Transverse colon (tissue), 4 donors: ENCODE results near the gene C19orf25. TPM values are rescaled to one million over a fixed set of nuclear protein-coding genes. Genes with fewer than 3 reads are reported as not detected.
A peak's percentile ranks its signal among the peaks of the same experiment; 100 is the strongest.

ENCODE experiments used
- DNase-seq: peaks from one replicate; pipeline ENCODE4 v3.0.0-alpha.2; 2019
- H3K27ac ChIP-seq, 4 donors: fragments of 200-600 bp; sonication (generic); 2 replicates each; pipeline ENCODE4 v1.5.1; 2016 to 2018; ENCODE audit warnings: inconsistent platforms in 4 of 4
- H3K27me3 ChIP-seq: fragments of 200-600 bp; sonication (generic); 2 replicates; pipeline ENCODE4 v1.5.1; 2017; ENCODE audit warnings: inconsistent platforms
- H3K36me3 ChIP-seq, 4 donors: fragments of 200-600 bp; sonication (generic); 2 replicates each; pipeline ENCODE4 v1.5.1; 2017 to 2019; ENCODE audit warnings: inconsistent platforms in 4 of 4
- H3K4me1 ChIP-seq, 4 donors: fragments of 200-600 bp; sonication (generic); 2 replicates each; pipeline ENCODE4 v1.5.1; 2017 to 2020; ENCODE audit warnings: inconsistent platforms in 4 of 4
- H3K4me3 ChIP-seq, 4 donors: fragments of 200-600 bp; sonication (generic); 1 replicate in 1 of 4; 2 replicates in 3 of 4; pipeline versions ENCODE4 v1.5.1 to v1.6.1; 2017 to 2019; ENCODE audit warnings: inconsistent platforms in 4 of 4
- H3K9me3 ChIP-seq, 2 donors: fragments of 200-600 bp; sonication (generic); 2 replicates each; pipeline ENCODE4 v1.5.1; 2017 to 2019; ENCODE audit warnings: inconsistent platforms in 2 of 2
- CTCF ChIP-seq, 5 experiments: fragments of 200-600 bp in 3 of 5; fragments of 450-650 bp in 2 of 5; sonication (generic) in 3 of 5; IDR thresholded peaks; 1 replicate in 2 of 5; 2 replicates in 3 of 5; pipeline ENCODE4 v1.5.1; 2016 to 2017; ENCODE audit warnings: antibody characterized with exemption in 5 of 5, inconsistent platforms in 3 of 5, mild to moderate bottlenecking in 2 of 5, moderate library complexity in 1 of 5
- EP300 ChIP-seq: sonication (generic); formaldehyde crosslinking; IDR thresholded peaks from one replicate; pipeline ENCODE4 v1.6.1; 2017; ENCODE audit warnings: antibody characterized with exemption, low read depth
- POLR2A ChIP-seq: fragments of 450-650 bp; IDR thresholded peaks from one replicate; pipeline ENCODE4 v1.6.1; 2016; ENCODE audit warnings: antibody characterized with exemption, mild to moderate bottlenecking, moderate library complexity
- POLR2AphosphoS5 ChIP-seq, 3 donors: sonication (generic); formaldehyde crosslinking; IDR thresholded peaks; one replicate each; pipeline ENCODE4 v1.6.1; 2016; ENCODE audit warnings: antibody characterized with exemption in 3 of 3
- WGBS, 2 donors: methylation state at CpG; one replicate each; pipeline ENCODE4 v1.1.5; 2018; ENCODE audit warnings: low coverage in 1 of 2; 5-methylcytosine and 5-hydroxymethylcytosine counted together
- in situ Hi-C, 4 donors: fragments of 200-750 bp; cut with MboI; loops; one replicate each; pipeline versions ENCODE4 v1.15.0 to v1.15.1; 2017; ENCODE audit warnings: low sequenced_read_pairs in 3 of 4, low pct_ligation_motif_present in 1 of 4, low pct_unique_long_range_greater_than_20kb in 1 of 4
- intact Hi-C: fragments of 100-400 bp; cut with DNase I; formaldehyde crosslinking; loops from one replicate; pipeline ENCODE4 v1.15.1; 2023; ENCODE audit warnings: low total_unique reads
- total RNA-seq, 4 donors: library from RNA; depleted of rRNA; stranded (reverse); fragments of >200 nt; gene quantifications; one replicate each; pipeline ENCODE4 v1.1.0, GENCODE V29; 2016

The C19orf25 gene
- total RNA-seq, 4 donors from 2014 or later, result 36.2 to 89.2 (median 46.0) TPM

- Histone ChIP-seq H3K4me3 (peak overlapping the region in 1 of 4 donors; percentile 25), H3K36me3 (no peaks in the 10 kb centered on the region), H3K27me3 (peaks cover 89% of the 10 kb centered on the region), H3K9me3 (no peaks in the 10 kb centered on the region), H3K4me1 (peaks cover 33 to 66% (median 54%) of the 10 kb centered on the region in 4 donors), H3K27ac (no peak overlapping the region)
- TF ChIP-seq CTCF (IDR thresholded peaks at IDR 0.05), result no peak
- 12% methylated on average over 32 of the region's 49 CpGs; no CpG with 5 or more reads in 1 of the 2 donors for WGBS, 2 donors
- no peak for DNase-seq
- intact Hi-C loops, result no loop called here
- in situ Hi-C loops, result no loop called here
These were observed 10.7 kb downstream of the C19orf25 start for GRCh38 chr19:1468274-1468820.

GRCh38 chr19:1467490-1468273 lies 11.3 kb downstream of the C19orf25 start:
- H3K4me3 ChIP-seq, result peak overlapping the region in 1 of 4 donors; percentile 5
- 14% methylated on average over 35 of the region's 92 CpGs; no CpG with 5 or more reads in 1 of the 2 donors for WGBS, 2 donors
- H3K27me3 ChIP-seq, result peaks cover 82% of the 10 kb centered on the region
- H3K27ac ChIP-seq, result no peak overlapping the region
- H3K36me3 ChIP-seq, result no peaks in the 10 kb centered on the region
- no peaks in the 10 kb centered on the region for H3K9me3 ChIP-seq
- H3K4me1 ChIP-seq, result peaks cover 33 to 66% (median 54%) of the 10 kb centered on the region in 4 donors
- TF ChIP-seq EP300, result no peak
- in situ Hi-C loops (no loop called here), intact Hi-C loops (no loop called here)
- no peak for DNase-seq

GRCh38 chr19:1467215-1467489 lies 11.9 kb downstream of the C19orf25 start:
- no peak for TF ChIP-seq CTCF (IDR thresholded peaks at IDR 0.05)
- TF ChIP-seq EP300, result no peak
- no peak for TF ChIP-seq POLR2AphosphoS5 (IDR thresholded peaks at IDR 0.05)
- no peak for TF ChIP-seq POLR2A
- peaks cover 33 to 63% (median 53%) of the 10 kb centered on the region in 4 donors for H3K4me1 ChIP-seq
- in situ Hi-C loops (no loop called here), intact Hi-C loops (no loop called here)
- 0% methylated on average over 7 of the region's 36 CpGs; no CpG with 5 or more reads in 1 of the 2 donors for WGBS, 2 donors
- peaks cover 77% of the 10 kb centered on the region for H3K27me3 ChIP-seq
- H3K9me3 ChIP-seq, result no peaks in the 10 kb centered on the region
- no peaks in the 10 kb centered on the region for H3K36me3 ChIP-seq
- DNase-seq, result no peak
- H3K4me3 ChIP-seq, result peak overlapping the region in 1 of 4 donors; percentile 5
- no peak overlapping the region for H3K27ac ChIP-seq

- Histone ChIP-seq H3K4me3 (no peak overlapping the region), H3K36me3 (no peaks in the 10 kb centered on the region), H3K27ac (no peak overlapping the region), H3K4me1 (peaks cover 33 to 58% (median 50%) of the 10 kb centered on the region in 4 donors), H3K27me3 (peaks cover 72% of the 10 kb centered on the region), H3K9me3 (no peaks in the 10 kb centered on the region)
- no peak for DNase-seq
- TF ChIP-seq CTCF (IDR thresholded peaks at IDR 0.05) (no peak), POLR2AphosphoS5 (IDR thresholded peaks at IDR 0.05) (no peak), EP300 (no peak), POLR2A (no peak)
- in situ Hi-C loops, result no loop called here
- WGBS, 2 donors, result 56% methylated on average over 48 of the region's 70 CpGs; no CpG with 5 or more reads in 1 of the 2 donors
- intact Hi-C loops, result no loop called here
These were observed 12.4 kb downstream of the C19orf25 start for GRCh38 chr19:1466461-1467214.
